CD4-positive, alpha-beta T cell (primary cell): ENCODE measurements around the gene ADGRD1. TPM values are rescaled to one million over a fixed set of nuclear protein-coding genes. Genes with fewer than 3 reads are reported as not detected.

Source experiments
- ATAC-seq: fragments of 200-7000 bp; cut with Tn5 transposase; one replicate; pipeline ENCODE4 v1.10.0; 2022; ENCODE audit warnings: mild to moderate bottlenecking; ENCODE audit not compliant: poor library complexity
- CTCF ChIA-PET: fragments of 350-600 bp; sonication (Branson Sonifier 250); formaldehyde crosslinking; loops from one replicate; lab custom pipeline; 2021; ENCODE audit warnings: antibody characterized with exemption, inconsistent platforms; lab: Charles Lee
- POLR2A ChIA-PET: fragments of 350-600 bp; sonication (Branson Sonifier 250); formaldehyde crosslinking; loops from one replicate; lab custom pipeline; 2021; ENCODE audit warnings: antibody characterized with exemption, inconsistent platforms; lab: Charles Lee
- DNase-seq, 14 experiments: peaks; one replicate each; pipeline ENCODE4 v3.0.0-alpha.2; 2013 to 2020; ENCODE audit warnings: mixed read lengths in 2 of 14
- H3K27ac ChIP-seq, 2 donors: one replicate each; pipeline versions ENCODE4 v1.5.1 to v1.7.0; 2013; ENCODE audit warnings: low read length in 2 of 2, low read depth in 1 of 2, mild to moderate bottlenecking in 1 of 2
- H3K27me3 ChIP-seq, 2 experiments: 1 replicate in 1 of 2; 2 replicates in 1 of 2; pipeline versions ENCODE4 v1.6.1 to v1.7.0; 2013; ENCODE audit warnings: low read length in 2 of 2, control low read depth in 1 of 2, mild to moderate bottlenecking in 1 of 2, moderate library complexity in 1 of 2; ENCODE audit not compliant: insufficient read depth in 2 of 2, control insufficient read depth in 1 of 2
- H3K36me3 ChIP-seq: one replicate; pipeline ENCODE4 v1.6.1; 2013; ENCODE audit warnings: low read length, control low read depth; ENCODE audit not compliant: insufficient read depth
- H3K4me1 ChIP-seq: one replicate; pipeline ENCODE4 v1.6.1; 2013; ENCODE audit warnings: low read length, control low read depth; ENCODE audit not compliant: insufficient read depth
- H3K4me3 ChIP-seq: one replicate; pipeline ENCODE4 v1.5.1; 2013; ENCODE audit warnings: mild to moderate bottlenecking, low read length, moderate library complexity
- H3K9me3 ChIP-seq, 2 experiments: 1 replicate in 1 of 2; 2 replicates in 1 of 2; pipeline versions ENCODE4 v1.6.1 to v1.7.0; 2013; ENCODE audit warnings: low read length in 2 of 2, mild to moderate bottlenecking in 2 of 2, control low read depth in 1 of 2, moderate library complexity in 1 of 2; ENCODE audit not compliant: control insufficient read depth in 1 of 2, insufficient read depth in 1 of 2
- H3K27ac Mint-ChIP-seq: one replicate; pipeline ENCODE4 v1.8.0; 2020; ENCODE audit warnings: mixed read lengths
- H3K27me3 Mint-ChIP-seq: one replicate; pipeline ENCODE4 v1.8.0; 2021; ENCODE audit warnings: mixed read lengths
- H3K36me3 Mint-ChIP-seq: one replicate; pipeline ENCODE4 v1.8.0; 2021; ENCODE audit warnings: low read depth, mixed read lengths
- H3K4me1 Mint-ChIP-seq: one replicate; pipeline ENCODE4 v1.8.0; 2021; ENCODE audit warnings: low read depth, mixed read lengths
- H3K4me3 Mint-ChIP-seq: one replicate; pipeline ENCODE4 v1.8.0; 2020; ENCODE audit warnings: mild to moderate bottlenecking, mixed read lengths
- H3K9me3 Mint-ChIP-seq: one replicate; pipeline ENCODE4 v1.8.0; 2020; ENCODE audit warnings: mixed read lengths
- CTCF ChIP-seq: fragments of 200-600 bp; IDR thresholded peaks from one replicate; pipeline ENCODE4 v1.8.0; 2022; ENCODE audit warnings: antibody characterized with exemption, mild to moderate bottlenecking
- intact Hi-C, 2 experiments: fragments of 100-400 bp; cut with DNase I in 1 of 2; cut with micrococcal nuclease in 1 of 2; formaldehyde crosslinking; loops; one replicate each; pipeline versions ENCODE4 v1.15.1 to v1.9.0; 2023 to 2025; cut with DNase I, micrococcal nuclease
- total RNA-seq, 174 experiments: library from RNA in 2 of 174; stranded (reverse) in 2 of 174; gene quantifications; one replicate each; pipeline ENCODE4 v1.2.3 and lab custom pipeline; 2021 to 2026

ADGRD1 gene
- total RNA-seq, 2 experiments from 2014 or later: 0.22 TPM; not detected in 1

- no peaks in the 10 kb centered on the region for H3K36me3 ChIP-seq
- Mint-ChIP-seq H3K27ac (no peak overlapping the region), H3K9me3 (no peaks in the 10 kb centered on the region), H3K36me3 (no peaks in the 10 kb centered on the region), H3K4me1 (no peaks in the 10 kb centered on the region), H3K27me3 (peaks cover 46% of the 10 kb centered on the region), H3K4me3 (no peak overlapping the region)
- no peak overlapping the region for H3K27ac ChIP-seq
- ChIA-PET POLR2A (no interaction called here), CTCF (no interaction called here)
- no peak for TF ChIP-seq CTCF
- intact Hi-C loops: no loop called here
- no peak overlapping the region for H3K4me3 ChIP-seq
- peaks cover 0 to 7% of the 10 kb centered on the region in 2 experiments for H3K9me3 ChIP-seq
- H3K4me1 ChIP-seq: no peaks in the 10 kb centered on the region
- H3K27me3 ChIP-seq: peaks cover 2% of the 10 kb centered on the region in 2 experiments
- DNase-seq (peak in 1 of 14 experiments; percentile 28), ATAC-seq (no peak)
Measured at GRCh38 chr12:130992448-130992847, 38.7 kb downstream of the ADGRD1 start.

GRCh38 chr12:130992979-130993538 lies 39.4 kb downstream of the ADGRD1 start:
- Histone ChIP-seq H3K27me3 (peaks cover 0 to 2% of the 10 kb centered on the region in 2 experiments), H3K9me3 (peaks cover 0 to 13% of the 10 kb centered on the region in 2 experiments), H3K36me3 (no peaks in the 10 kb centered on the region), H3K27ac (no peak overlapping the region), H3K4me1 (no peaks in the 10 kb centered on the region), H3K4me3 (no peak overlapping the region)
- no peak overlapping the region for H3K27ac Mint-ChIP-seq
- no peaks in the 10 kb centered on the region for H3K9me3 Mint-ChIP-seq
- H3K36me3 Mint-ChIP-seq: no peaks in the 10 kb centered on the region
- ChIA-PET CTCF (no interaction called here), POLR2A (no interaction called here)
- intact Hi-C loops: no loop called here
- TF ChIP-seq CTCF: no peak
- no peak overlapping the region for H3K4me3 Mint-ChIP-seq
- H3K4me1 Mint-ChIP-seq: no peaks in the 10 kb centered on the region
- H3K27me3 Mint-ChIP-seq: peaks cover 41% of the 10 kb centered on the region
- ATAC-seq: no peak
- peak in 1 of 14 experiments; percentile 0 for DNase-seq

GRCh38 chr12:130993759-130994670 lies 40.3 kb downstream of the ADGRD1 start:
- intact Hi-C loops: no loop called here
- no peak for TF ChIP-seq CTCF
- no peaks in the 10 kb centered on the region for H3K36me3 Mint-ChIP-seq
- POLR2A ChIA-PET: no interaction called here
- H3K9me3 Mint-ChIP-seq: no peaks in the 10 kb centered on the region
- H3K4me3 Mint-ChIP-seq: no peak overlapping the region
- no peak overlapping the region for H3K27ac Mint-ChIP-seq
- no peak overlapping the region for H3K4me3 ChIP-seq
- CTCF ChIA-PET: no interaction called here
- DNase-seq (no peak), ATAC-seq (no peak)
- H3K9me3 ChIP-seq: peaks cover 0 to 14% of the 10 kb centered on the region in 2 experiments
- H3K4me1 ChIP-seq: no peaks in the 10 kb centered on the region
- no peak overlapping the region for H3K27ac ChIP-seq
- no peaks in the 10 kb centered on the region for H3K36me3 ChIP-seq
- peaks cover 0 to 2% of the 10 kb centered on the region in 2 experiments for H3K27me3 ChIP-seq
- H3K4me1 Mint-ChIP-seq: no peaks in the 10 kb centered on the region
- H3K27me3 Mint-ChIP-seq: peaks cover 37% of the 10 kb centered on the region
